Stimulated activated CD8-positive, alpha-beta memory T cell treated with anti-CD3 and anti-CD28 coated beads, Interleukin-7, amount 100 ng/mL, for 24 hours (primary cell): ENCODE measurements around the gene STRIP1.

Experiments used
- DNase-seq: peaks from one replicate; pipeline ENCODE4 v3.0.0-alpha.2; 2020; ENCODE audit warnings: low read depth

Gene STRIP1, protein sequence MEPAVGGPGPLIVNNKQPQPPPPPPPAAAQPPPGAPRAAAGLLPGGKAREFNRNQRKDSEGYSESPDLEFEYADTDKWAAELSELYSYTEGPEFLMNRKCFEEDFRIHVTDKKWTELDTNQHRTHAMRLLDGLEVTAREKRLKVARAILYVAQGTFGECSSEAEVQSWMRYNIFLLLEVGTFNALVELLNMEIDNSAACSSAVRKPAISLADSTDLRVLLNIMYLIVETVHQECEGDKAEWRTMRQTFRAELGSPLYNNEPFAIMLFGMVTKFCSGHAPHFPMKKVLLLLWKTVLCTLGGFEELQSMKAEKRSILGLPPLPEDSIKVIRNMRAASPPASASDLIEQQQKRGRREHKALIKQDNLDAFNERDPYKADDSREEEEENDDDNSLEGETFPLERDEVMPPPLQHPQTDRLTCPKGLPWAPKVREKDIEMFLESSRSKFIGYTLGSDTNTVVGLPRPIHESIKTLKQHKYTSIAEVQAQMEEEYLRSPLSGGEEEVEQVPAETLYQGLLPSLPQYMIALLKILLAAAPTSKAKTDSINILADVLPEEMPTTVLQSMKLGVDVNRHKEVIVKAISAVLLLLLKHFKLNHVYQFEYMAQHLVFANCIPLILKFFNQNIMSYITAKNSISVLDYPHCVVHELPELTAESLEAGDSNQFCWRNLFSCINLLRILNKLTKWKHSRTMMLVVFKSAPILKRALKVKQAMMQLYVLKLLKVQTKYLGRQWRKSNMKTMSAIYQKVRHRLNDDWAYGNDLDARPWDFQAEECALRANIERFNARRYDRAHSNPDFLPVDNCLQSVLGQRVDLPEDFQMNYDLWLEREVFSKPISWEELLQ

DNA sequence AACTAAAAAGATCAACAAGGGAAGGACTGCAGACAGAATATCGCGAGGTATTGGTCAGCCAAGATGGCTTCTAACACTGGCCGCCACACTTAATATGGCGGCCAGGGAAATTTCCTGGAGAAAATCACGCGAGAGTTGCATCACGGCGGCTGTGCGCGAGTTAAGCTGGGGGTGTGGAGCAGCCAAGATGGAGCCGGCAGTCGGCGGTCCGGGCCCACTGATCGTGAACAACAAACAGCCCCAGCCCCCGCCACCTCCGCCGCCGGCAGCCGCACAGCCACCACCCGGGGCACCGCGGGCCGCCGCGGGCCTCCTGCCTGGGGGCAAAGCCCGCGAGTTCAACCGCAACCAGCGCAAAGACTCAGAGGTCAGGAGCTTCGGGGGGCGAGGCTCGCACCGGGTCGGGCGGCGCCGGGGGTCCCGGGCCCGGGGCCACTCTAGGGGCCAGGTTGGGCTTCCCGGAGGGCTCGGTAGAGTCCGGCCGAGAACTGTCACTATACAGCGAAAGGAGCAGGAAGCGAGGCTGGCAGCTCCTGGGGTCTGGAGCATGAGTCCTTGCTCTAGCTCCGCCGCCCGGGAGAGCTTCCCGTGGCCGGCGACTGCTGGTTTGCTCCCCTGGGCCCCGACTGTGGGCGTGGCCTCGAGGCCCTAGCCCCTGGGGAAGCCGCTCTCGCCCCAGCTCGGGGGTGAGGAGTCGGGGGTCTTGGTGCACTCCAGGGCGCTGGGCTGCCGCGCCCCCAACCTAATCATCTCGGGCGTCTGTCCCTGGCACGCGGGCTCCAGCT lies at the start of gene STRIP1:
TSS of gene STRIP1 (plus strand) at position 174 of the 785 bp plus-strand sequence. CDS start at position 188, 14 bp downstream.
- peak; percentile 80 for DNase-seq

DNA sequence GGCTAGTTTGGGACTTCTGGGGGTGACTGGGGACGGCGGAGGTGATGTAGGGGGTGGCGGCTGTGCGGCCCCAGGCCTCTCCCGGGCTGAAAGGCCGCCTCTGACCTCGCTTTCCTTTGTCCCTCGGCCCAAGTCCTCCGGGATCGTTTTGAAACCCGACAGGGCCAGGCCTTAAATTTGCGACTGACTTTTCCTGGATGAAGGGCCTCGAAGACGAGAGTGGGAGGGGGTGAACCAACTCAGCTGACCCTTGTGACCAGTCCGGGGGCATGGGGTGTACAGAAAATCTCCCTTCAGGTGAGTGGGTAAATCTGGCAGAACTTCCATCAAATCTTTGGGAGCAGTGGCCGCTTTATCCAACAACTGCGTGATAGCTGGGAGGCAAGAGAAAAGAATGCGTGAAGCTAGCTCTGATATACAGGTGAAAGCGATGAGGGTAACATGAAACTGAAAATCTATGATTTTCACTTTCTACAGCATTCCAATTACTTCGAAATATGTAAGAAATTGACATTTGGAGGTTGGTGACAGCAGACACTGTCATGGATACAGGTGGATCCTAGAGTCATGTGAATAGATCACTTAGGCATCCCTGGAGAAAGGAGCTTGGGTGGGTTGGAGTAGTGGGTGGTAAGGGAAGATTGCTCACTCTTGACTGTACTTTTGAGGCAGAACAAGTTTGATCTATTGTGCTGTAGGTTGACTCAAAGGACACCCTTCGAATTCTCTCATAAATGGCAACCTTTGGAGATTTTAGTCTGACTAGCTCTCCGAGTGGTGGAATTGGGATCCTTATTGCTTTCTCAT lies 49.0 kb upstream of the STRIP1 start:
- no peak for DNase-seq

DNA sequence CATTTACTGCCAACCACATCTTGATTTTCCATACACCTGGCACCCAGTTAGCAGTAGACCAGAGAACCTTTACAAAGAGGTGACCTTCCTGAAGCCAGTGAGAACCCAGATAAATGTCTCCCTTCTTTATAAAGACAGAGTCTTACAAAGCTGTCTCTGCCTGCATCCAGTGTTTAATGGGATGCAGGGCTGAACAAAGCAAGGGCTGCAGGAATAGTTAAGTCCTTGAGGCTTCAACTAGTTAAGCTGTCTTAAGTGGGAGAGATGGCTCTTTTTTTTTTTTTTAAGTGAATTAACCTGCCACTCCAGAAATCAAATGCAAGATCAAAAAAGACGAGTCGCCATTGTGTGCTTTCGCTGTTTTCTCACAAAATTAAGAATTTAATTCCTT lies 48.4 kb upstream of the STRIP1 start:
- DNase-seq, result no peak

DNA sequence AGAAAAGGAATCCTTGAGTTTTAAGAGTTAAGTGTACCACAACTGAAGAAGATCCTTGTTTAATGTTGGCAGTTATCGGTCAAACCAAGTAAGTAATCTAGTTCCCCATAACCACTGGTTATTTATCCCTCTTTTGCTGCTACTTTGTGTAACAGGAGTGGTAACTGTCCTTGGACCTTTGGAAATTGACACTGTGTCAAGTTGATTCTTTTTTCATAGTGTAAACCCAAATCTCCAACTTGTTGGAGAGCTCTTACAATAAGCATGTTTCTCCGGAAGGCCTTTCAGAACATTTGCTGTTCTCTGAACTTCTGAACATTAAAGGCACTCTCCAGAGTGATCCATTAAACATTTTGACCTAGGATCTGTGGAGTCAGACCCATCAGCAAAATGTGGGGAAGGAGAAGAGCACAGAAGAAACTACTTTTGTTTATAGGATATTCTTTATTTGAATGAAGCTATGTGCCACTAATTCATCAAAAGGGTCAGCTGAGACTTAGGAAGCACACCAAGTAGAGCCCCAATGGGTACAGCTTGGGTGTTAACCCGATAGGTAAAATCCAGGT lies 46.0 kb upstream of the STRIP1 start:
- no peak for DNase-seq

DNA sequence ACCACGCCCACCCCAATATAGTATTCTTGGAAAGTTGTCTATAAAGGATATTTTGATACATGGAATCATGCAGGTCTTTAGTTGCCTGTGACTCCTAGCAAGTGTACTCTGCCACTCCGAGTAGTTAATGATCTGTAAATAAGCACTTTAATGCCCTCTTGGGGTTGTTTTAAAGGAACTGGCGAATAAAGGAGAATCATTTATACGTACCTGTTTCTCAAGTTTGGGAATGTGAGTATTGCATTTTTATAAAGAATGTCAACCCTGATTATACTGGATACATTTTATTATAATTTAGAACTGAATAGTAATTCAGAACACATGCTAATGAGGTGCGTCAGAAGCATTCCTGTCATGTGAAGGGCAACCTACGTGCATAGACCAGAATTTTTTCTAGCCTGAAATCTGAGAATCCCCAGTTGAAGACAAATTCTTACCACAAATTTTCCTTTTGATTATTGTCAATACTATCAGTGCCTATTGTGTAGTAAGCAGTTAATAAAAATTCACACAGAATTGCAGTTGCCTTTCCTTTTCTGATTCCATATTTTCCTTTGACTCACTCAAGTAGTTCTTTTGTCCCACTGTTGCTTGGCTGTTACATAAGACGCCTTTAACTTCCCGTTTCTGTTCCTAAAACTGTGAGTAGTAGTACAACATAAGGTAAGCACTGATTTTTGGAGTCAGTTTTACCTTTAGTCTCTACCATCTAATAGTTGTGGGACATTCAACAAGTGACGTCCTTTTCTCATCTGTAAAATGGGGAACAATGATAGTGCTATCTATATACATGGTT lies 44.7 kb upstream of the STRIP1 start:
- no peak for DNase-seq

DNA sequence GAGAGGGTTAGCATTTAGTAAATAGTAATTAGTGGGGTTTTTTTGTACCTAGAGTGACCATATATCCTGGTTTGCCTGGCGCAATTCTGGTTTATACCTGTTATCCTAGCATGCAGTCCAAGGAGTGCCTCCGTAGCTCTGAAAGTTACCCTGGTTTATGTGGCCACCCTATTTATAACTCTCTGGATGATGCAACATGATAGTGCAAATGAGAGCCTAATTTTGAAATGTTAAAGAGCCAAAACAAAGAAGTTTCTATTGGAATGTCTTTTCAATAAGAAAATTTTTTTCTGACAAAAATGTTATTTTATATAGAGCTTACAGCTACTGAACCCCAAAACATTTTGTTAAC lies 44.1 kb upstream of the STRIP1 start:
- DNase-seq, result no peak

DNA sequence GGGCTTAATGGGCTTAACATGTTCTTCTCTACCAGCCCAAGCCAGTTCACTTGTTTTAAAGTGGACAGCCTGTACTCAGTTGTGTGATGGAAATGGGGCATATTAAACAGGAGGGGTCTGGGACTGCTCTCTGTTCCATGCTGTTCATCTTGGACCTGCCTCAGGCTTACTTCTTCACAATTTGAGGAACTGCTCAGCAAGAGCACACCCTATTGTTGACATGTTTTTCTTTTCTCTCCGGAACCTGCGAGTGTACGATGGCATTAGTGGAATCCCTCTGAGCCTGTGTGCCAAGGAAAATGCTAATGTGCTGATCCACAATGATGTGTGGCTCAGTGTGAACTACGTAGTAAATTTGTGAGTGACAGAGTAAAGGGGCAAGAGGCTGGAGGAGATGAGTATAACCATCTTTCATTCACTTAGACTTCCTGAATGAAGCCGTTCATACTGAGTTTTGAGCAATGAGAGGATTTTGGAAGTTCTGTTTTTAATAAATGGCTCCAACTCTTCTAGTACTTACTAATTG lies 43.0 kb upstream of the STRIP1 start:
- no peak for DNase-seq

DNA sequence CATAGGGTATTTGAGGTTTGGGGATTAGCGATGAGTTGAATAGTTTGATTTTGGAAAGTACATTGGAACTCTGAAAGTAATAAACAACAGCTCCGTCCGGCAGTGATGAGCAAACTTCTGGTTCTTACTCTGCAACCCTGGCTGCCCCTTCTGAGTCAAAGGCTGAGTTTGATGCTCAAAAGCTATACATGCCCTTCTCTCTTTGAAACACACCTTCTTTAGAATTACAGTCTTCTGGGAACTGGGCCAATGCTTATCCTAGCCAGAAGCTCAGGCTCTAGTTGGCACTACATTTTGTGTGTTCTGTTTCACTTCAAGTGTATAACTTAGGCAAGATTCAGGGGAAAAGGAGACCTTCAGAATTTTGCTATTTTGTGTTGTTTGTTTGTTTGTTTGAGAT lies 40.5 kb upstream of the STRIP1 start:
- DNase-seq, result no peak

DNA sequence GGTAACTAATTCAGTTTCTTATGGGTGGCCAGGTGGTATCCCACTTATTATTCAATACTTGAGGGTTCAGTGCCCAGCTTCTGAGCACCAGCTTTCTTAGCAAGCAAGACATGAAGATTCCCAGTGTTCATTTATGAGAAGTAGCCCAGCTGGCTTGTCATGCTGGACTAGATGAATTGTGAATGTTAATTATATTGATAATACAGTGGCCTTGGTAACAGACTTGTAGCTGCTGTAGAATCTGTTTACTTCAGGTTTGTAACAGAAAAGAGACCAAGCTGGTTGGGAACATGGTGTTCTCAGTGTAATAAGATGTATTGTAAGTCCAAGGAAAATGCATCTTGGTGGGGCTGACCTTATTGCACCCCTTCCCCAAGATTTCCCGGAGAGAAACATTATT lies 39.8 kb upstream of the STRIP1 start:
- DNase-seq, result no peak

DNA sequence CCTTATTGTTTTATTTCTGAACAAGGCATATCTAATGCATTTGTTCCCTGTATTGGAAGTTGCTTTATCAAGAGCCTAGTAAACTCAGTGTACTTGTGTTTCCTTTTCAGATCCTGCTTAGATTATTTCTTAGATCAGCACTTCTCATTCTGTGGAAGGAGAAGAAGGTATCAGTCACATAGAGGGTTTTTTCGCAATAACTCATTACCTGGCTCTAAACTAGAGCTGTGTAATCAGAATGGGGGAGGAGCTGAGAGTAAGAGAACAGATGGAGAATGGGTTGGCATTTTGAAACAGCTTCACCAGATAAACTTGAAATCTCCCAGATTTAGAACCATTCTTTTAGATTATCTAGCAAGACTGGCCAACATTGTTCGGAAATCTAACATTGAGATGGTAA lies 38.9 kb upstream of the STRIP1 start:
- DNase-seq, result no peak

DNA sequence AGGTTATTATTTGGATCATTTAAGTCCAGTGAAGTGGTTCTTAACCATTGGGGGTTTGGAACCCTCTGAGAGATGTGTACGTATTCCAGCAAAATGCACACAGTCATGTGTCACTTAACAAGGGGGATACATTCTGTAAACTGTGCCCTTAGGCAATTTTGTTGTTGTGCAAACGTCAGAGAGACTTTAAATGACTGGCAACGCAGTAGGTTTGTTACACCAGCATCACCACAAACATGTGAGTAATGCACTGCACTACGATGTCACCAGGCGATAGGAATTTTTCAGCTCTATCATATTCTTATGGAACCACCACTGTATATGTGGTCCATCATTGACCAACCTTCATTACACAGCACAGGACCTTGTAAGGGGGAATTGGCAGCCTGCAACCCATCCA lies 37.9 kb upstream of the STRIP1 start:
- no peak for DNase-seq

DNA sequence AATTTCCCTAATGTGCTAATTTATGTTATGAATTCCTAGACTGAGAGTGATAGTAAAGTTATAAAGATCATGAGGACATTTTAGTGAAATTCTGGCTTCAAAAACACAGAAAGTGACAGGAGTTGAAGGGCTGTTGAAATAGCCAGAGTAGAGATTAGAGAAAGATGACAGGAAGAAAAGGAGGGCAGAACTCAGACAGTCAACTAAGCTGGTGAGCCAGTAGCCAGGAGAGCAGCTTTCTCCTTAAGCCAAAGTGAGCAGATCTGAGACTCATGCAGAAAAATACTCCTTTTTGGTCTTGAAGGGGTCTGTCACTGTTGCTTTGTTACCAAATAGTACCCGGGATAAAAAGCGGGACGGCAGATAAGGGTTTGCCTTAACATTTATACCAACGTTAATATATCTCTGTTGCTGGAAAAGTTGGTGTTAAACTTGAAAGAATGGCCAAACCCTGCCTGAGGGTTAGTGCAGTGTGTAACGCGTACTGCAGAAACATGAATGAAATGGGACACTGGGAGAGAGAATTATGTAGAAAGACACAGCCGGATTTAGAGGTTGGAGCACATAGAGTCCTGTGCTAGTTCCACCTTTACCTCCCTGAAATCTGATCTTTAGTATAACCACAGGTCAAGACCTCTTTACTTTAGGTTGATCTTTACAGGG lies 37.1 kb upstream of the STRIP1 start:
- no peak for DNase-seq

DNA sequence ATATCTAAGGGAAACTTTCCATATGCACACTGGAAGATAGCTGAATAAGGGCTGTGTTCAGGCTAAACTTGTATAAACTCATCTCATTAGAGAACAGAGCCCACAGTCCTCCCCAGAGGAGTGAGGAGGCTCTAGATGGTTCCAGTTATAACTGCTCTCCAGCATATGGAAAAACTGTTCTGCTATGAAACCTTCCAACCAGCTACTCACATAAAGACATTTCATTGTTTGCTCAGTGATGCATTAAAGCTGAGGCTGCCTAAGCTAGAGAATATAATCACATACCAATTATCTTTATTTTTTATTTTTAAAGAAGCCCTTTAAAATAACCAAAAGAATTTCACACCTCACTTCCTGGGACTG lies 36.6 kb upstream of the STRIP1 start:
- no peak for DNase-seq

DNA sequence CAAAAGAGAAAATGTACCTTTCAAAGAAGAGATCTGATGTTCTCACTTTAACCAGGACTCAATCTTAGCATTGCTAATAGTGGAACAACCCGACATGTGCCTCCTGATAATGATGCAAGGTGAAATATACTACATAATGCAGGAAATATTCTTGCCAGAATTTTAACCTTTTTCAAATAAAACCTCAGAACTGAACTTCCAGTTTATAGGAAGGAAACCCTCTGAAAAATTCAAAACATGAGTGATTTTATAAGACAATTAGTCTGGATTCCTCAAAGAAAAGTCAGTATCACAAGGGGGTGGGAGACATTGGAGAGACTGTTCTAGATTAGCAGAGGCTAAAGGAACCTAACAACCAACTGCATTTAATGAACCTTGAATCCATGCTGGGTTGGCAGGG lies 31.7 kb upstream of the STRIP1 start:
- no peak for DNase-seq

DNA sequence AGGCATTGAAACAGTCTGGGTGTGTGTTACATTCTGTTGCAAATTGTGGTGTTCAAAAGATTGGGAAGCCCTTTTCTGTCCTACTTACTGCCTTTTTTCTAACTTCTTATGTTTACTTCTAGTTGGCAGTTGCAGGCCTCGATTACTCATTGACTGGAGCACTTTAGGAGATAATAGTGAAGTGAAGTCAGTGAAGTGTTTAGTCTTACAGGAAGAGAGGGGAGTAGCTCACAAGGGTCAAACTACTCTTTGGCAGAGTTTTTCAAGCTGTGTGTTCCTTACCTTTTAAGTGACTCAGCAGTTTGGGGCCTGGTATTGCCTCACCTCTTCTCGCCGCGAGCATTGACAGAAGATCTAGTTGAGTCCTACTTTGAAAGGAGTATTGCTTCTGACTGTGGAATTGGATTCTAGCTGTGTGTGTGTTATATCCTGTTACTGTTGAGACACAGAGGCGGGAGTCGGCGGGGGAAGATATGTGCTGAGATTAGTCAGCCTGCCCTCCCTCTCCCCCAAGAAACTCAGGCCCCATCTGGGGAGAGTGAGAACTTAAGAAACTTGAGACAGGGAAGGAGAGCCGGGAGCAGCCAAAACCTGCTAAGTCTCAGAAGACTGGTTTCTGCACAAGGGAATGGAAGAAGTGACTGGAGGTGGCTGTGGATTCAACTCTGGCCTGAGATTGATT lies 30.5 kb upstream of the STRIP1 start:
- no peak for DNase-seq

DNA sequence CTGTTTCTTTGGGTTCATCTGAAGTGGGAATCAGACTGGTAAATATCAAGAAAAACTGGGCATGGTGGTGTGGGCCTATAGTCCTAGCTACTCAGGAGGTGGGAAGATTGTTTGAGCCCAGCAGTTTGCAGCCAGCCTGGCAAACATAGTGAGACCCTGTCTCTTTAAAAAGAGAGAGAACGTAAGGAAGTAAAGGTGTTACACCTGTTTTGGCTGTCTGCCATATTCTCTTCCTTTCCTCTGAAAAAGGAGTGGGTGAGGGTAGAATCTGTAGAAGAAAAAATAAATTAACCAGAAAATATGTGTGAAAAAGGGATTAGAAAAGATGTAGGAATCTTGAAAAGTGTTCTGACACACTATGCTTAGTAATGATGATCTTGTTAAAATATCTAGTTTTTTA lies 29.8 kb upstream of the STRIP1 start:
- no peak for DNase-seq

DNA sequence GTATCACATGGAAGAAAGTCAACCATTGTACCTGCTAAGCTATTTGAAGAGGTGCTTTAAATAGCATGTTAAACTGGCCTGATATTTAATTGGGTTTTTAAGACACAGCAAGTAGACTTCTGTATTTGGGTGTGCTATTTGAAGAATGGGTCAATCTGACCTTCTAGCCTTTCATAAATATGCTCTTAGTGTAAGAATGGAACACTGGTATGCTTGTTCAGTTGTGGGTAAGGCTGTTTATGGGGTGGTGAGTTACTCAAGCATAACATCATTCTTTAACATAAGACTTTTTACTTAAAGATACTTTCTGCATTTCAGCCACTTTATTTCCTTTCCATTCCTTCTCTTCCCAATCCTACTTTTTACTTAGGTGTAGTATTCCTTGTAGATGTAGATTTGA lies 28.5 kb upstream of the STRIP1 start:
- DNase-seq, result no peak

DNA sequence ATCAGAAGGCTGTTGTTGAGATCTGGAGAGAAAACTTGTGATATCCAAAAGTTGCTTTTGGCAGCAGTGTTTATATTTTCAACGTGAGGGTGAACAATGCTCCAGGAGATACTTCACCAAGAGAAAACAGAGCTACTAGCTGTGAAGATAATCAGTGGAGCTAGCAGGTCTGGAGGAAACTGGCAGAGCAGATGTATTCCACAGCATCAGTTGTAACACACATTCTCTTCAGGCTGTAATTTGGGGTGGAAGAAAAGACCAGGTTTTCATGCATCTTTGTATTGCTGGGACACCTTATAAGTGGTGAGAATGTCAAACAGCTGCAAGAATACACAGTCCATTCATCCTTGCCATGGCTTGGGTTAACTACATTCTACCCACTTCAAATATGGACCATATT lies 27.9 kb upstream of the STRIP1 start:
- no peak for DNase-seq
